Neuronal stem cell (in vitro differentiated cells): Measurements from ENCODE around the gene CDC45.

Experiments used
- DNase-seq: peaks from one replicate; pipeline ENCODE4 v3.0.0-alpha.2; 2013; ENCODE audit warnings: low spot score
- H2AFZ ChIP-seq: one replicate; pipeline ENCODE4 v1.6.1; 2013; ENCODE audit warnings: mild to moderate bottlenecking, low read length, inconsistent platforms
- H2AK5ac ChIP-seq: 2 replicates; pipeline ENCODE4 v1.6.1; 2013; ENCODE audit warnings: low read depth, mild to moderate bottlenecking, inconsistent platforms, low read length, moderate library complexity, mixed read lengths
- H2BK120ac ChIP-seq: 2 replicates; pipeline ENCODE4 v1.6.1; 2013; ENCODE audit warnings: low read depth, mild to moderate bottlenecking, inconsistent platforms, low read length, moderate library complexity, mixed read lengths
- H2BK12ac ChIP-seq: one replicate; pipeline ENCODE4 v1.6.1; 2013; ENCODE audit warnings: low read length, inconsistent platforms
- H2BK15ac ChIP-seq: 2 replicates; pipeline ENCODE4 v1.6.1; 2013; ENCODE audit warnings: mild to moderate bottlenecking, low read length, inconsistent platforms, mixed read lengths
- H2BK5ac ChIP-seq: one replicate; pipeline ENCODE4 v1.6.1; 2013; ENCODE audit warnings: inconsistent platforms, mild to moderate bottlenecking, low read length, moderate library complexity
- H3K14ac ChIP-seq: one replicate; pipeline ENCODE4 v1.6.1; 2013; ENCODE audit warnings: low read length, inconsistent platforms
- H3K18ac ChIP-seq: 2 replicates; pipeline ENCODE4 v1.6.1; 2013; ENCODE audit warnings: low read length, inconsistent platforms
- H3K23ac ChIP-seq: 2 replicates; pipeline ENCODE4 v1.6.1; 2013; ENCODE audit warnings: low read depth, mild to moderate bottlenecking, mixed read lengths, low read length, inconsistent platforms; ENCODE audit not compliant: poor library complexity
- H3K27ac ChIP-seq: replicated peaks from 3 replicates; pipeline ENCODE4 v1.5.1; 2013; ENCODE audit warnings: low read length, inconsistent platforms
- H3K27me3 ChIP-seq, 3 experiments: 2 replicates each; pipeline ENCODE4 v1.6.1; 2013; ENCODE audit warnings: low read length in 3 of 3, mild to moderate bottlenecking in 2 of 3, inconsistent platforms in 1 of 3, low read depth in 1 of 3, mixed read lengths in 1 of 3, moderate library complexity in 1 of 3; ENCODE audit not compliant: control insufficient read depth in 3 of 3, insufficient read depth in 3 of 3
- H3K36me3 ChIP-seq, 2 donors: replicated peaks in 1 of 2; 2 replicates each; pipeline ENCODE4 v1.6.1; 2013; ENCODE audit warnings: low read length in 2 of 2; ENCODE audit not compliant: control insufficient read depth in 2 of 2, insufficient read depth in 2 of 2
- H3K4ac ChIP-seq: 2 replicates; pipeline ENCODE4 v1.6.1; 2013; ENCODE audit warnings: inconsistent platforms, mild to moderate bottlenecking, low read length, moderate library complexity
- H3K4me1 ChIP-seq, 2 donors: 1 replicate in 1 of 2; 2 replicates in 1 of 2; pipeline ENCODE4 v1.6.1; 2013; ENCODE audit warnings: low read length in 2 of 2, low read depth in 1 of 2; ENCODE audit not compliant: control insufficient read depth in 2 of 2, insufficient read depth in 1 of 2
- H3K4me2 ChIP-seq: one replicate; pipeline ENCODE4 v1.6.1; 2013; ENCODE audit warnings: mild to moderate bottlenecking, low read length, inconsistent platforms; ENCODE audit not compliant: insufficient read depth, poor library complexity, severe bottlenecking
- H3K4me3 ChIP-seq, 2 donors: 2 replicates each; pipeline ENCODE4 v1.5.1; 2013; ENCODE audit warnings: low read length in 2 of 2, mild to moderate bottlenecking in 2 of 2, inconsistent platforms in 1 of 2, moderate library complexity in 1 of 2
- H3K79me1 ChIP-seq: one replicate; pipeline ENCODE4 v1.6.1; 2013; ENCODE audit warnings: low read depth, mild to moderate bottlenecking, inconsistent platforms, low read length, moderate library complexity
- H3K9ac ChIP-seq: one replicate; pipeline ENCODE4 v1.6.1; 2013; ENCODE audit warnings: mild to moderate bottlenecking, low read depth, low read length, inconsistent platforms; ENCODE audit not compliant: poor library complexity
- H3K9me3 ChIP-seq, 2 donors: replicated peaks in 1 of 2; 2 replicates each; pipeline versions ENCODE3 to v1.6.1; 2013; ENCODE audit warnings: low read length in 2 of 2, mild to moderate bottlenecking in 2 of 2, inconsistent platforms in 1 of 2, low read depth in 1 of 2, mixed read lengths in 1 of 2, moderate library complexity in 1 of 2; ENCODE audit not compliant: control insufficient read depth in 2 of 2, insufficient read depth in 1 of 2
- H4K8ac ChIP-seq: one replicate; pipeline ENCODE4 v1.6.1; 2013; ENCODE audit warnings: low read depth, mild to moderate bottlenecking, inconsistent platforms, low read length, moderate library complexity
- H4K91ac ChIP-seq: one replicate; pipeline ENCODE4 v1.6.1; 2013; ENCODE audit warnings: low read length, low read depth, mild to moderate bottlenecking, inconsistent platforms; ENCODE audit not compliant: poor library complexity
- WGBS, 2 donors: extraction: QIAGEN DNeasy Blood & Tissue Kit; methylation state at CpG; one replicate each; pipeline ENCODE4 v1.1.7; 2013; ENCODE audit warnings: missing lambda C conversion rate in 2 of 2, mixed read lengths in 1 of 2; ENCODE audit not compliant: insufficient read length in 2 of 2, insufficient replicate concordance in 1 of 2; ENCODE audit errors: extremely low coverage in 2 of 2; 5-methylcytosine and 5-hydroxymethylcytosine counted together

The CDC45 gene

GRCh38 chr22:19556963-19557545, 77.3 kb downstream of the CDC45 start:
- no peak overlapping the region for H4K91ac ChIP-seq
- no peak overlapping the region for H4K8ac ChIP-seq
- H3K4me3 ChIP-seq, result no peak overlapping the region
- no peak overlapping the region for H3K14ac ChIP-seq
- WGBS, 2 donors, result no CpG with 5 or more reads among the region's 10 CpGs
- no peak overlapping the region for H3K18ac ChIP-seq
- H3K79me1 ChIP-seq, result no peaks in the 10 kb centered on the region
- no peak overlapping the region for H2BK15ac ChIP-seq
- no peak overlapping the region for H3K4ac ChIP-seq
- no peak overlapping the region for H2AK5ac ChIP-seq
- H2BK12ac ChIP-seq, result no peak overlapping the region
- no peak overlapping the region for H2BK120ac ChIP-seq
- H3K27me3 ChIP-seq, result no peaks in the 10 kb centered on the region
- no peak overlapping the region for H3K9ac ChIP-seq
- H3K23ac ChIP-seq, result no peak overlapping the region
- H2BK5ac ChIP-seq, result no peak overlapping the region
- no peak overlapping the region for H3K27ac ChIP-seq
- H2AFZ ChIP-seq, result no peak overlapping the region
- H3K36me3 ChIP-seq, result no peaks in the 10 kb centered on the region
- H3K9me3 ChIP-seq, result no peaks in the 10 kb centered on the region
- H3K4me1 ChIP-seq, result peaks cover 2 to 5% of the 10 kb centered on the region in 2 donors
- no peak overlapping the region for H3K4me2 ChIP-seq
- no peak for DNase-seq

DNA sequence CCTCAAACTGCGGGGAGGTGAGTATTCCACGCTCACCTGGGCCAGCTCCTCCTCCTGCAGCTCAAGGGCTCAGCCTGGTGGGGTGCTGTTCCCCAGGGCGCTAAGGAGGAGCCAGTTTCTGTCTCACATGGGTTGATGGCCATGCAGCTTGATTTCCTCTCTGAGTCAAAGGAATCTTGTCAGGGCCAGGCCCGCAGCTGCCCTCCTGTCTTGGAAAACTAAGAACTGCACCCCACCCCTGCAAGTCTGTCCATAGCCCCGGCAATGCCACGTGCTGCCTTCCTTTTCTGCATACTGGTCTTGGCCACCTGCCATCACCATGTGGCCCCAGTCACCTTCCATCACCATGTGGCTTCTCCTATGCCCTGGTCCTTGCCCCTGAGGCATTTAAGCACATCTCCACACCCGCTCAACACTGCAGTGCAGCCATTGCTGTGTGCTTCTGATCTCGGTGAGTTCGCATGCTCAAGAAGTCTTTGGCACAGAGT, 79.6 kb downstream of the CDC45 start:
- no peak overlapping the region for H2BK12ac ChIP-seq
- no peak for DNase-seq
- H2BK15ac ChIP-seq, result no peak overlapping the region

GRCh38 chr22:19559956-19560355, 80.2 kb downstream of the CDC45 start:
- H4K8ac ChIP-seq, result no peak overlapping the region
- no peak overlapping the region for H3K14ac ChIP-seq
- H3K4ac ChIP-seq, result no peak overlapping the region
- no peaks in the 10 kb centered on the region for H3K79me1 ChIP-seq
- no peak overlapping the region for H2AK5ac ChIP-seq
- no peak overlapping the region for H4K91ac ChIP-seq
- DNase-seq, result no peak
- no peak overlapping the region for H3K9ac ChIP-seq
- no peak overlapping the region for H3K23ac ChIP-seq
- peaks cover under 1 to 1% of the 10 kb centered on the region in 2 donors for H3K4me1 ChIP-seq
- no peak overlapping the region for H3K4me2 ChIP-seq
- H3K18ac ChIP-seq, result no peak overlapping the region
- H2BK15ac ChIP-seq, result no peak overlapping the region
- no peaks in the 10 kb centered on the region for H3K9me3 ChIP-seq
- H3K36me3 ChIP-seq, result no peaks in the 10 kb centered on the region
- H2AFZ ChIP-seq, result no peak overlapping the region
- no peak overlapping the region for H2BK5ac ChIP-seq
- H3K27me3 ChIP-seq, result no peaks in the 10 kb centered on the region
- H2BK12ac ChIP-seq, result no peak overlapping the region
- no peak overlapping the region for H3K4me3 ChIP-seq
- no CpG with 5 or more reads among the region's 2 CpGs for WGBS, 2 donors
- H2BK120ac ChIP-seq, result no peak overlapping the region
- H3K27ac ChIP-seq, result no peak overlapping the region

More for the DNA sequence above, 79.6 kb downstream of the CDC45 start:
- peaks cover 2 to 5% of the 10 kb centered on the region in 2 donors for H3K4me1 ChIP-seq
- H3K9me3 ChIP-seq, result no peaks in the 10 kb centered on the region
- no peak overlapping the region for H3K27ac ChIP-seq
- H4K91ac ChIP-seq, result no peak overlapping the region
- H3K9ac ChIP-seq, result no peak overlapping the region
- no peak overlapping the region for H3K23ac ChIP-seq
- H3K79me1 ChIP-seq, result no peaks in the 10 kb centered on the region
- no CpG with 5 or more reads among the region's 9 CpGs for WGBS, 2 donors
- H2BK120ac ChIP-seq, result no peak overlapping the region
- no peak overlapping the region for H4K8ac ChIP-seq
- peak overlapping the region in 1 of 2 donors; percentile 30 for H3K4me3 ChIP-seq
- H2BK5ac ChIP-seq, result no peak overlapping the region
- no peak overlapping the region for H3K14ac ChIP-seq
- H2AFZ ChIP-seq, result no peak overlapping the region
- no peak overlapping the region for H2AK5ac ChIP-seq
- H3K4me2 ChIP-seq, result no peak overlapping the region
- H3K18ac ChIP-seq, result no peak overlapping the region
- H3K36me3 ChIP-seq, result no peaks in the 10 kb centered on the region
- no peak overlapping the region for H3K4ac ChIP-seq
- no peaks in the 10 kb centered on the region for H3K27me3 ChIP-seq

DNA sequence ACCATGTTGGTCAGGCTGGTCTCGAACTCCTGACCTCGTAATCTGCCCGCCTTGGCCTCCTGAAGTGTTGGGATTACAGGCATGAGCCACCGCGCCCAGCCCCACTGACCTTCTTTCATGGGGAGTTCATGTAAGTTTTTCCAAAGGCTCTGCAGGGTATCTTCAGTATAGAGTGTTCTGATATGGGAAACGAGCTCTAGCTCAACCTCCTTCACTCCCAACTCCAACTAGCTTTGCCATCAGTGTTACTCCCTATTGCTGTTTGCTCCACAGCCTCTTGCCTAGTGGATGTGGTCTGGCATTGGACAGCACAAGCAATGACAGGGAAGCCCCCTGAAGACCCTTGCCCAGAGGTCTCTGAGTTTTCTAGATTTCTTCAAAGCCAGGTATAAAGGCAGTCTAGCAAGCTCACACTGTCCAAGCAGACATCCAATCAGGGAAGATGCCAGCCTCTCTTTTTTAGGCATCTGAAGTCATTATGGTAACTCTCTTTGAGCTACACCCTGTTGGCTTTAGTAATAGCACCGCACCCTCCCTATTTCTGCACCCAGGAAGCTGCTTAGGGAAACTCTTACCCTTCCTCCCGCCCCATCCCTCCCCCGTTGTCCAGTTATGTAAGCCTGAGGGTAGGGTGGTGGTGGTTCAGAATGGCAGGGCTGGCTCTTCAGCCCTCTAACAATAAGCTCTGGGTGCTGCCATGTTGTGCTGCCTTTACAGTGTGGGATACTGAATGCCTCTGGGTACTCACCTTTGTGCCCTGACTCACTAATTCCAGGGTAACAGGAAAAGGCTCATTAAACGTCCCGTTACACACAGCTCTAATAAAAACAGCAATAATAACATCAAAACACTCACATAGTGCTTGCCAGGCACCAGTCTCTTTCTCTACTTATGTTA, 85.9 kb downstream of the CDC45 start:
- no peak overlapping the region for H2AFZ ChIP-seq
- no peak for DNase-seq
- no CpG with 5 or more reads among the region's 11 CpGs for WGBS, 2 donors
- H3K4me1 ChIP-seq, result no peaks in the 10 kb centered on the region
- no peak overlapping the region for H3K23ac ChIP-seq
- H3K4me3 ChIP-seq, result no peak overlapping the region
- no peak overlapping the region for H2BK120ac ChIP-seq
- H2BK12ac ChIP-seq, result no peak overlapping the region
- H2BK5ac ChIP-seq, result no peak overlapping the region
- H3K9ac ChIP-seq, result no peak overlapping the region
- H3K27ac ChIP-seq, result no peak overlapping the region
- no peak overlapping the region for H3K18ac ChIP-seq
- H2BK15ac ChIP-seq, result no peak overlapping the region
- H3K4ac ChIP-seq, result no peak overlapping the region
- H3K79me1 ChIP-seq, result no peaks in the 10 kb centered on the region
- no peak overlapping the region for H3K14ac ChIP-seq
- peaks cover 0 to 5% (median 0%) of the 10 kb centered on the region in 3 experiments for H3K27me3 ChIP-seq
- no peak overlapping the region for H2AK5ac ChIP-seq
- no peak overlapping the region for H4K8ac ChIP-seq
- no peak overlapping the region for H3K4me2 ChIP-seq
- H4K91ac ChIP-seq, result no peak overlapping the region
- H3K9me3 ChIP-seq, result no peaks in the 10 kb centered on the region
- no peaks in the 10 kb centered on the region for H3K36me3 ChIP-seq
